Immature natural killer cell (primary cell): ENCODE data around the gene WDR64. TPM values are rescaled to one million over a fixed set of nuclear protein-coding genes. Genes with fewer than 3 reads are reported as not detected.

ENCODE experiments used
- DNase-seq, 3 donors: peaks; one replicate each; pipeline ENCODE4 v3.0.0; 2022; ENCODE audit warnings: mixed read lengths in 1 of 3
- H3K27ac Mint-ChIP-seq, 6 donors: one replicate each; pipeline ENCODE4 v1.8.0; 2020; ENCODE audit warnings: mixed read lengths in 6 of 6, mild to moderate bottlenecking in 5 of 6, inconsistent platforms in 4 of 6, moderate library complexity in 3 of 6
- H3K27me3 Mint-ChIP-seq, 3 donors: one replicate each; pipeline ENCODE4 v1.8.0; 2020 to 2021; ENCODE audit warnings: low read depth in 3 of 3, mild to moderate bottlenecking in 3 of 3, mixed read lengths in 3 of 3, moderate library complexity in 3 of 3, inconsistent platforms in 1 of 3
- H3K36me3 Mint-ChIP-seq, 3 donors: one replicate each; pipeline ENCODE4 v1.8.0; 2020; ENCODE audit warnings: mixed read lengths in 3 of 3, inconsistent platforms in 2 of 3, mild to moderate bottlenecking in 2 of 3
- H3K4me1 Mint-ChIP-seq, 2 donors: one replicate each; pipeline ENCODE4 v1.8.0; 2020; ENCODE audit warnings: inconsistent platforms in 2 of 2, mild to moderate bottlenecking in 2 of 2, mixed read lengths in 2 of 2, moderate library complexity in 1 of 2
- H3K4me3 Mint-ChIP-seq, 5 donors: one replicate each; pipeline ENCODE4 v1.8.0; 2020; ENCODE audit warnings: mild to moderate bottlenecking in 5 of 5, mixed read lengths in 5 of 5, inconsistent platforms in 3 of 5, moderate library complexity in 3 of 5
- H3K9me3 Mint-ChIP-seq, 6 donors: one replicate each; pipeline ENCODE4 v1.8.0; 2020; ENCODE audit warnings: mild to moderate bottlenecking in 6 of 6, mixed read lengths in 6 of 6, inconsistent platforms in 4 of 6, moderate library complexity in 3 of 6
- polyA plus RNA-seq, 3 donors: library from polyadenylated mRNA; unstranded; fragments of 300-500 nt; fragmentation: Illumina TruSeq; gene quantifications; one replicate each; pipeline ENCODE4 v1.2.3, GENCODE V29; 2021

The WDR64 gene
- polyA plus RNA-seq, 3 donors from 2014 or later = not detected

- no peak for DNase-seq
- peaks cover 4 to 6% (median 4%) of the 10 kb centered on the region in 3 donors for H3K27me3 Mint-ChIP-seq
- H3K27ac Mint-ChIP-seq = peak overlapping the region; percentile 97 to 99 (median 98)
- H3K36me3 Mint-ChIP-seq = no peaks in the 10 kb centered on the region
- H3K4me3 Mint-ChIP-seq = peak overlapping the region; percentile 95 to 98 (median 98)
- H3K4me1 Mint-ChIP-seq = peaks cover 21% of the 10 kb centered on the region in 2 donors
- H3K9me3 Mint-ChIP-seq = no peaks in the 10 kb centered on the region
These were observed 195.4 kb downstream of the WDR64 start for GRCh38 chr1:241847540-241847795.

GRCh38 chr1:241847796-241848685 lies 196.0 kb downstream of the WDR64 start, which contains the start of gene EXO1:
Gene EXO1 (plus strand): TSS chr1:241848204. CDS start chr1:241850426, 2,222 bp downstream.
- H3K4me3 Mint-ChIP-seq = peak within 1 kb of the TSS; percentile 95 to 98 (median 98)
- no peaks in the 10 kb centered on the region for H3K36me3 Mint-ChIP-seq
- peaks cover 3 to 6% (median 4%) of the 10 kb centered on the region in 3 donors for H3K27me3 Mint-ChIP-seq
- H3K9me3 Mint-ChIP-seq = no peaks in the 10 kb centered on the region
- peaks cover 21% of the 10 kb centered on the region in 2 donors for H3K4me1 Mint-ChIP-seq
- DNase-seq = peak; percentile 88 to 90 (median 90)
- H3K27ac Mint-ChIP-seq = peak within 1 kb of the TSS; percentile 97 to 99 (median 98)

DNA sequence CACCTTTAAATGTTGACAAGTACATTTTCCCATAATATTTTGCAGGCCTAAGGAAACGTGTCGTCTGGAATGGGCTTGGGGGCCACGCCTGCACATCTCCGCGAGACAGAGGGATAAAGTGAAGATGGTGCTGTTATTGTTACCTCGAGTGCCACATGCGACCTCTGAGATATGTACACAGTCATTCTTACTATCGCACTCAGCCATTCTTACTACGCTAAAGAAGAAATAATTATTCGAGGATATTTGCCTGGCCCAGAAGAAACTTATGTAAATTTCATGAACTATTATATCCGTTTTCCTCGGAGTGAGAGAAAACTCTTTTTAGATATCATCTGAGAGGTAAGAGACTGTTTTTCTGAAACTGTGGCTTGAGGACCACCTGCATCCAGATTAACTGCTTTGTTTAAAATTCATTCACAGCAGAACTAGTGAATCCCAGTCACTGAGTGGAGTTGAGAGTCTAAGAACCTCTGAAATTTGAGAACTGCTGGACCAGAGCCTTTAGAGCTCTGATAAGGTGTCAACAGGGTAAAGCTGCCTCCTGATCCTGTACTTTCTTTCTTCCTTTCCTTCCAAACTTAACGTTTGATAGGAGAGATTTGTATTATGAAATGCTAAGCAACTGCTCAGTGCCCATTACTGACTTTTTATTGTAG lies 196.7 kb downstream of the WDR64 start:
- Mint-ChIP-seq H3K27ac (peak overlapping the region; percentile 84 to 99 (median 98)), H3K4me1 (peaks cover 21% of the 10 kb centered on the region in 2 donors), H3K9me3 (no peaks in the 10 kb centered on the region), H3K36me3 (peaks cover 0 to 4% (median 0%) of the 10 kb centered on the region in 3 donors), H3K27me3 (peaks cover 4 to 6% (median 4%) of the 10 kb centered on the region in 3 donors), H3K4me3 (peak overlapping the region; percentile 95 to 98 (median 98))
- DNase-seq = no peak

DNA sequence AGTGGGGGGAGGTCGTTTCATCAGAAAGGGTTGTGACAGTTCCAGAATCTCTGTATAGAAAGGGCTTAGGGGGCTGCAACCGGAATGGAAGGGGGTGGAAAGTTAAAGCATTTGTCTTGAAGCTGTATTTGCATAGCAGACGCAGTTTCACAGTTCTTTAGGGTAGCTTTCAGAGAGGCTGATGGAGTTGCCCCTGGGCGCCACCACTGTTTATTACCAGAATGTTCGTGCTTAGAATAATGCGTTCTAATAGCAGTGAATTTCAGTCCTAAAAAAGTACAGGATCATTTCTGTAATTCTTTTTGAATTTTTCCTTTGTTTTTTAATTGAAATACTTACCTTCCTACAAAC lies 197.2 kb downstream of the WDR64 start:
- DNase-seq = no peak
- peak overlapping the region; percentile 95 to 98 (median 98) for H3K4me3 Mint-ChIP-seq
- peaks cover 21% of the 10 kb centered on the region in 2 donors for H3K4me1 Mint-ChIP-seq
- H3K27me3 Mint-ChIP-seq = peaks cover 4 to 6% (median 4%) of the 10 kb centered on the region in 3 donors
- H3K27ac Mint-ChIP-seq = peak overlapping the region in 1 of 6 donors; percentile 5
- H3K36me3 Mint-ChIP-seq = peaks cover 0 to 4% (median 0%) of the 10 kb centered on the region in 3 donors
- H3K9me3 Mint-ChIP-seq = no peaks in the 10 kb centered on the region

Other genes starting within 250 kb of the WDR64 start
- 10 to 100 TPM; 27.8 to 33.4 (median 28.5) TPM for gene FH, start 132.5 kb upstream of the WDR64 start, polyA plus RNA-seq
- not detected for gene KMO, start 119.9 kb upstream of the WDR64 start, polyA plus RNA-seq
- 1 to 10 TPM; 2.0 to 5.8 (median 3.2) TPM for gene CHML, start 11.9 kb upstream of the WDR64 start, polyA plus RNA-seq
- 10 to 100 TPM; 13.5 to 20.8 (median 14.1) TPM for gene OPN3, start 11.9 kb upstream of the WDR64 start, polyA plus RNA-seq
- gene EXO1, start 195.9 kb downstream of the WDR64 start, polyA plus RNA-seq = under 1 TPM in 2 of 3 donors, not detected in 1; 0.49 to 0.63 TPM